Neural crest cell (in vitro differentiated cells): ENCODE data around the gene MIDN. TPM values are rescaled to one million over a fixed set of nuclear protein-coding genes. Genes with fewer than 3 reads are reported as not detected.

ENCODE experiments used
- DNase-seq: peaks from one replicate; pipeline ENCODE4 v3.0.0; 2021; ENCODE audit warnings: low read depth, mixed read lengths, low spot score
- H3K27ac Mint-ChIP-seq: one replicate; pipeline ENCODE4 v1.8.0; 2021; ENCODE audit warnings: mild to moderate bottlenecking, mixed read lengths; ENCODE audit not compliant: unreplicated experiment
- H3K27me3 Mint-ChIP-seq: 2 replicates; pipeline ENCODE4 v1.8.0; 2021; ENCODE audit warnings: low read depth, mild to moderate bottlenecking, mixed read lengths
- H3K36me3 Mint-ChIP-seq: 2 replicates; pipeline ENCODE4 v1.8.0; 2021; ENCODE audit warnings: low read depth, mild to moderate bottlenecking, mixed read lengths
- H3K4me1 Mint-ChIP-seq: 2 replicates; pipeline ENCODE4 v1.8.0; 2021; ENCODE audit warnings: mixed read lengths
- H3K4me3 Mint-ChIP-seq: one replicate; pipeline ENCODE4 v1.8.0; 2021; ENCODE audit warnings: mild to moderate bottlenecking, mixed read lengths
- H3K9me3 Mint-ChIP-seq: 2 replicates; pipeline ENCODE4 v1.8.0; 2021; ENCODE audit warnings: mixed read lengths
- total RNA-seq: library from RNA; stranded (reverse); gene quantifications from 2 replicates; pipeline ENCODE4 v1.2.1, GENCODE V29; 2021
- TF ChIP-seq, protein P1 (sequence below): fragments of 200-600 bp; sonication (generic); conservative IDR thresholded peaks from 2 replicates; pipeline ENCODE4 v1.5.0; 2021; ENCODE audit warnings: antibody characterized with exemption, mild to moderate bottlenecking

The MIDN gene
- total RNA-seq, 1 donor from 2014 or later = 187 TPM

GRCh38 chr19:1293782-1294604 is 45.6 kb downstream of the MIDN start:
- TF ChIP-seq, protein P1, sequence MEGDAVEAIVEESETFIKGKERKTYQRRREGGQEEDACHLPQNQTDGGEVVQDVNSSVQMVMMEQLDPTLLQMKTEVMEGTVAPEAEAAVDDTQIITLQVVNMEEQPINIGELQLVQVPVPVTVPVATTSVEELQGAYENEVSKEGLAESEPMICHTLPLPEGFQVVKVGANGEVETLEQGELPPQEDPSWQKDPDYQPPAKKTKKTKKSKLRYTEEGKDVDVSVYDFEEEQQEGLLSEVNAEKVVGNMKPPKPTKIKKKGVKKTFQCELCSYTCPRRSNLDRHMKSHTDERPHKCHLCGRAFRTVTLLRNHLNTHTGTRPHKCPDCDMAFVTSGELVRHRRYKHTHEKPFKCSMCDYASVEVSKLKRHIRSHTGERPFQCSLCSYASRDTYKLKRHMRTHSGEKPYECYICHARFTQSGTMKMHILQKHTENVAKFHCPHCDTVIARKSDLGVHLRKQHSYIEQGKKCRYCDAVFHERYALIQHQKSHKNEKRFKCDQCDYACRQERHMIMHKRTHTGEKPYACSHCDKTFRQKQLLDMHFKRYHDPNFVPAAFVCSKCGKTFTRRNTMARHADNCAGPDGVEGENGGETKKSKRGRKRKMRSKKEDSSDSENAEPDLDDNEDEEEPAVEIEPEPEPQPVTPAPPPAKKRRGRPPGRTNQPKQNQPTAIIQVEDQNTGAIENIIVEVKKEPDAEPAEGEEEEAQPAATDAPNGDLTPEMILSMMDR = no peak
- Mint-ChIP-seq H3K9me3 (no peaks in the 10 kb centered on the region), H3K27me3 (no peaks in the 10 kb centered on the region), H3K4me1 (no peaks in the 10 kb centered on the region), H3K36me3 (no peaks in the 10 kb centered on the region), H3K4me3 (no peak overlapping the region), H3K27ac (no peak overlapping the region)
- no peak for DNase-seq

DNA sequence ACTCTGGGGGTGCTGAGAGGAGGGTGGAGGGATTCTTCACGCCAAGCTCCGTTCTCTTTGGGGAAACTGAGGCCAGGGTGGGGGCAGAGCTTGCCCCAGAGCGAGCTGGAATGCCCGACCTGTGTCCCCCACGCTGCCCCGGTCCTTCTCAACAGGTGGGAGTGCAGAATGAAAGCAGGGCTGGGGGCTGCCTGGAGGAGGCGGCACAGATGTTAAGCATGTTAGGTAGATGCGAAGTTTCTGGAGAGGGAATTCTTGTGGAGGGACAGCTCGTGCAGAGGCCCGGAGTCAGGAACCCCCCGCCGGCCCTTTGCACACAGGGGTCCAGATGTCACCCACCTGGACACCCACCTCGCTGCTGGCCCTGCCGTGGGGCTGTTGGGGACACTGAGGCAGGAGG is 46.3 kb downstream of the MIDN start:
- Mint-ChIP-seq H3K4me3 (no peak overlapping the region), H3K27ac (no peak overlapping the region), H3K36me3 (no peaks in the 10 kb centered on the region), H3K27me3 (no peaks in the 10 kb centered on the region), H3K9me3 (no peaks in the 10 kb centered on the region), H3K4me1 (no peaks in the 10 kb centered on the region)
- TF ChIP-seq, protein P1 = no peak
- no peak for DNase-seq

DNA sequence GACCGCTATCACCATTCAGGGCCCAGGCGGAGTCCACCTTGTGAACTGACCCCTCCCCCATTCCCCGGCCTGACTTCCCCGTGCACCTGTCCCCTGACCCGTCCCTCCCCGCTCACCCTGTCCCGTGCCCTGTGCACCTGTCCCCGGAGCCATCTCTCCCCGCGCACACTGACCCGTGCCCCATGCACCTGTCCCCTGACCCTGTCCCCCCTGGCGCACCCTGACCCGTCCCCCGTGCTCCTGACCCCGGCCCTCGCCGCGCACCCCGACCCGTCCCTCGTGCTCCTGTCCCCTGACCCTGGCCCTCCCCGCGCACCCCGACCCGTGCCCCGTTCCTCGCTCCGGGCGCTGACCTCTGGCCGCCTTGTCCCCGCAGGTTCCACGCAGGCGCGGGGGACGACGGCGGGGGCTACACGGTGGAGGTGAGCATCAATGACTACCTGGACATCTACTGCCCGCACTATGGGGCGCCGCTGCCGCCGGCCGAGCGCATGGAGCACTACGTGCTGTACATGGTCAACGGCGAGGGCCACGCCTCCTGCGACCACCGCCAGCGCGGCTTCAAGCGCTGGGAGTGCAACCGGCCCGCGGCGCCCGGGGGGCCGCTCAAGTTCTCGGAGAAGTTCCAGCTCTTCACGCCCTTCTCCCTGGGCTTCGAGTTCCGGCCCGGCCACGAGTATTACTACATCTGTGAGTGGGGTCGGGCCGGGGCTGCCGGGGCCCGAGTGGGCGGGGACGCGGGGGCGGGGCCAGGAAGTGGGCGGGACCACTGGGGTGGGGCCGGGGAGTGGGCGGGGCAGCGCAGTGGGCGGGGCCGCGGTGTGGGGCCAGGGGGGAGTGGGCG is 47.0 kb downstream of the MIDN start:
- TF ChIP-seq, protein P1 = no peak
- Mint-ChIP-seq H3K36me3 (no peaks in the 10 kb centered on the region), H3K4me1 (no peaks in the 10 kb centered on the region), H3K27ac (no peak overlapping the region), H3K27me3 (no peaks in the 10 kb centered on the region), H3K4me3 (no peak overlapping the region), H3K9me3 (no peaks in the 10 kb centered on the region)
- DNase-seq = no peak

GRCh38 chr19:1296078-1296477 is 47.7 kb downstream of the MIDN start:
- TF ChIP-seq, protein P1 = no peak
- H3K9me3 Mint-ChIP-seq = no peaks in the 10 kb centered on the region
- DNase-seq = no peak
- H3K27me3 Mint-ChIP-seq = no peaks in the 10 kb centered on the region
- H3K4me1 Mint-ChIP-seq = no peaks in the 10 kb centered on the region
- no peak overlapping the region for H3K27ac Mint-ChIP-seq
- no peak overlapping the region for H3K4me3 Mint-ChIP-seq
- H3K36me3 Mint-ChIP-seq = no peaks in the 10 kb centered on the region

DNA sequence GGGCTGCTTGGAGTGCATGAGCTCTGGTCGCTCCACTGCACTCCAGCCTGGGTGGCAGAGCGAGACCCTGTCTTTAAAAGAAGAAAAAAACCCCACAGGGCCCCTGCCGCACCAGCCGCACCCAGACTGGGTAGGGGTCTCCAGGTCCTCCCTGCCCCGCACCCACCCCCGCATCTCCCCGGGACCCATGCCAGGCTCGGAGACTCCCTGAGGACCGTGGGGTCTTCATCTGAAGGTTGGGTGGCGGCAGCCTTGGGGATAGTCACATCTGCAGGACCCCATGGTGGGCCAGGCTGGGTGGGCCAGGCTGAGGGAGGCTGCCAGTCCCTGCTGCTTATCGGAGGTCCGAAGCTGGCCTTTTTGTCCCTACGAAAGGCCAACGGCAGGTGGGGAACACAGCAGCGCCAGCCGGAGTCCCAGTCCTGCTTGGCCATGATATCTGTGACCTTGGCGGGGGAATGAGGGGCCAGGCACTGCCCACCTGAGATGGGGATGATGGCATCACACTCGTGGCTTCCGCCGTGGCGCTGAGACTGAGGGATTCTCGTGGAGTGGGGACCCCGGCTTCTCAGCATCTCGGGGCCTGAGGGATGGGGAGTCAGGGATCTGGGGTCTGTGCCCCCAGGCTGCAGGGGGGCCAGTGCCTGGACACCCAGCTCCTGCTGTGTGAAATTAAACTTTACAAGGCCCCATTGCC is 48.3 kb downstream of the MIDN start:
- H3K4me3 Mint-ChIP-seq = no peak overlapping the region
- no peaks in the 10 kb centered on the region for H3K27me3 Mint-ChIP-seq
- H3K4me1 Mint-ChIP-seq = no peaks in the 10 kb centered on the region
- H3K36me3 Mint-ChIP-seq = no peaks in the 10 kb centered on the region
- TF ChIP-seq, protein P1 = no peak
- H3K27ac Mint-ChIP-seq = no peak overlapping the region
- no peak for DNase-seq
- H3K9me3 Mint-ChIP-seq = no peaks in the 10 kb centered on the region
